GM06990 (cell line): Measurements from ENCODE around the gene FBN1.

Experiments used
- DNase-seq: peaks from one replicate; pipeline ENCODE4 v3.0.0-alpha.2; 2011; ENCODE audit not compliant: insufficient read length; ENCODE audit errors: extremely low read depth
- H3K27me3 ChIP-seq: replicated peaks from 2 replicates; pipeline ENCODE4 v1.6.0; 2011; ENCODE audit warnings: low read length; ENCODE audit not compliant: control insufficient read depth, insufficient read depth
- H3K36me3 ChIP-seq: 2 replicates; pipeline ENCODE4 v1.5.1; 2011; ENCODE audit warnings: low read length; ENCODE audit not compliant: control insufficient read depth, insufficient read depth
- H3K4me3 ChIP-seq: replicated peaks from 2 replicates; pipeline ENCODE4 v1.5.1; 2011; ENCODE audit warnings: low read depth, mild to moderate bottlenecking, control low read depth, low read length
- TF ChIP-seq, protein P1 (sequence below): IDR thresholded peaks from 2 replicates; pipeline ENCODE4 v1.5.1; 2011; ENCODE audit warnings: low read length, control low read depth, mild to moderate bottlenecking, inconsistent platforms; ENCODE audit not compliant: insufficient read depth, poor library complexity, severe bottlenecking

The FBN1 gene

DNA sequence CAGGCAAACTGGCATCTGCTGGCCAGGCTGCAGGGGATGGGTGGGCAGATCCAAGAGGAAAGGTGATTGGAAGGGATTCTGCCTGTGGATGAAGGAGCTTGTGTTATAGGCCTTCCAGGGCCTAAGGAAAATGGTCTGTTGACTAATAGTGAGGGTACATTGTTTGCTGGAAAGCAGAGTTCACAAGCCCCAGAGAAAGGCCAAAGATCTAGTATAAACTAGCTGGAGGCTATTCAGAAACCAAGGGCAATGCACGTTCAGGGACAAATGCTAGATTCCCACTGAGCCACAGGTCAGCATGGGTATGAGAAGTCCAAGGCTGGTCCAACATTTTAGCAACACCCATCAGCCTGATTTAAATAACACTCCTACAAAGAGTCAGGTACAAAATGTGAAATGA, 74.7 kb downstream of the FBN1 start:
- TF ChIP-seq, protein P1, sequence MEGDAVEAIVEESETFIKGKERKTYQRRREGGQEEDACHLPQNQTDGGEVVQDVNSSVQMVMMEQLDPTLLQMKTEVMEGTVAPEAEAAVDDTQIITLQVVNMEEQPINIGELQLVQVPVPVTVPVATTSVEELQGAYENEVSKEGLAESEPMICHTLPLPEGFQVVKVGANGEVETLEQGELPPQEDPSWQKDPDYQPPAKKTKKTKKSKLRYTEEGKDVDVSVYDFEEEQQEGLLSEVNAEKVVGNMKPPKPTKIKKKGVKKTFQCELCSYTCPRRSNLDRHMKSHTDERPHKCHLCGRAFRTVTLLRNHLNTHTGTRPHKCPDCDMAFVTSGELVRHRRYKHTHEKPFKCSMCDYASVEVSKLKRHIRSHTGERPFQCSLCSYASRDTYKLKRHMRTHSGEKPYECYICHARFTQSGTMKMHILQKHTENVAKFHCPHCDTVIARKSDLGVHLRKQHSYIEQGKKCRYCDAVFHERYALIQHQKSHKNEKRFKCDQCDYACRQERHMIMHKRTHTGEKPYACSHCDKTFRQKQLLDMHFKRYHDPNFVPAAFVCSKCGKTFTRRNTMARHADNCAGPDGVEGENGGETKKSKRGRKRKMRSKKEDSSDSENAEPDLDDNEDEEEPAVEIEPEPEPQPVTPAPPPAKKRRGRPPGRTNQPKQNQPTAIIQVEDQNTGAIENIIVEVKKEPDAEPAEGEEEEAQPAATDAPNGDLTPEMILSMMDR: no peak
- Histone ChIP-seq H3K36me3 (no peaks in the 10 kb centered on the region), H3K4me3 (no peak overlapping the region), H3K27me3 (no peaks in the 10 kb centered on the region)
- DNase-seq: no peak

- TF ChIP-seq, protein P1: no peak
- H3K27me3 ChIP-seq: no peaks in the 10 kb centered on the region
- no peak overlapping the region for H3K4me3 ChIP-seq
- DNase-seq: no peak
- no peaks in the 10 kb centered on the region for H3K36me3 ChIP-seq
These were observed 75.8 kb downstream of the FBN1 start for GRCh38 chr15:48569591-48570302.

DNA sequence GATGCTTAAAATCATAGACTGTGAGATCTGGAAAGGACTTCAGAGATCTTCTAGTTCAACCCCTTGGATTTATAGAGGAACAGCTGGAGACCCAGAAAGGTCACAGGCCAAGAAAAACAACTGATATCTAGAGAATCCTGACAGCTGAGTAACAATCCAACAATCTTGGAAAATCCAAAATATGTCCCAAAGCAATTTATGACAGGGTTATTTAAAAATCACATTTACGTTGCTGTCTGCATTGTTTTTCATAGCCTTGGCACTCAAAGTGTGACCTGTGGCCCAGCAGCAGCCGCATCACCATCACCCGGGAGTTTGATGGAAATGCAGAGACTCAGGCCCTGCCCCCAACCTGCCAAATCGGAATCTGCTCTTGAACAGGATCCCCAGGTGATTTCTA, 78.8 kb downstream of the FBN1 start:
- Histone ChIP-seq H3K4me3 (no peak overlapping the region), H3K27me3 (no peaks in the 10 kb centered on the region), H3K36me3 (no peaks in the 10 kb centered on the region)
- TF ChIP-seq, protein P1: no peak
- no peak for DNase-seq

DNA sequence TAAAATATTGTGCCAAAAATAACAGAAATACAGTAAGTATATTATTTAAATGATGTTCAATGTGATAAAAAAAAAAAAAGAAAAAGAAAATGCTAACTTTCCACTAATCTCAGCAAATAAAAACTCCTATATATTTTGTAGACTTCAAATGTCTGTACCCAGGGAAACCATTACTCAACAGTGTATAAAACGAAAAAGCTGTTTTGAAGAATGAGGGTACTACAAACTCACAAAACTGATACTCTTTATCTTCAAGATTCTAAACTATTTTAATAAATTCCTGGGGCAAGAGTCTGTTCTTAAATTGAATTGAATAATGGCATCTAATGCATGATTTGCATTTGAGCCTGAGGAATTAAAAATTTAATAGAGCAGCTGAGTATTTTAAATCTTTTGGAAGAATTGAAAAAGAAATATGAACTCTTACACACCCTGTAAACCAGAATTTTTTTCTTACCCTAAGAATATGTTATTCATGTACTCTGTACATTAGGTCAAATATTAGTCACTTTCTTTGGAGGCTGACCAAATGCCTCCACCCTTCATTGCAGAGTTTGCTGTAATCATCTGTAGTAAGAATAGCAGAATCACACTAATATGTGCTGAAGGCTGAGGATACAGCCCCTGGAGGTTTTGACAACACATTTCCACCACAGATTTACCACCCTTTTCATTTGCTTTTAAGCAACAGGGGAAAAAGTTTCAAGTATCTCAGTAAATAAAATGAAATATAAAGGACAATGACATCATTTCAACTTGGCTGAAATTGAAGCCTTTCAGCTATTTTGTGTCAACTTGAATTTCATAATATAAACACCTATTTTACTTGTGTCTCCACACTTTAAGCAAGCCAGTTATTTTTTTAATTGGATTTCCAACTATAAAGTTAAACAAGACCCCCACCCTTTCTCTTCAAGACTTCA, 79.7 kb downstream of the FBN1 start:
- TF ChIP-seq, protein P1: no peak
- DNase-seq: no peak
- no peak overlapping the region for H3K4me3 ChIP-seq
- H3K36me3 ChIP-seq: no peaks in the 10 kb centered on the region
- H3K27me3 ChIP-seq: no peaks in the 10 kb centered on the region

DNA sequence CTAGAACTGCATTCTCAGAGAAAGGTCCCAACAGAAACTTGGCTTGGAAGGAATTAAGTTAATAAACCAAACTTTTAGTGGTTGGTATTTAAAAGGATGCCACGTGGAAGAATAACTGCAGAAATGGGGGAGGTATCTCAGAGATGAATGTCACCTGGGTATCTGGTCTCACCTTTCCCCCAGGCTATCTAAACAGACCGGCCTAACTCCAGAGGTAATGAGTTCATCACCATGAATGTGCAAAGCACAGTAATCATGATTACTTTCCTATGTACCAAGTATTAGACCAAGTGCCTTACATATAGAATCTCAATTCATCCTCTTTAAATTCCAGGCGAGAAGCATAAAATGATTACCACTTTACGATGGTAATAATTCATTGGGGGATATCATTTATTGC, 80.8 kb downstream of the FBN1 start:
- H3K4me3 ChIP-seq: no peak overlapping the region
- TF ChIP-seq, protein P1: no peak
- H3K27me3 ChIP-seq: no peaks in the 10 kb centered on the region
- no peaks in the 10 kb centered on the region for H3K36me3 ChIP-seq
- no peak for DNase-seq
